Colon (tissue), 2 donors: ENCODE results near the gene CERS6.

Experiments used
- FAIRE-seq: peaks from 2 replicates; lab custom pipeline; 2012; peaks lifted over from hg19 to GRCh38; lab: Jason Lieb, UNC
- donor health status: control.
- donor health status: control.

The CERS6 gene

DNA sequence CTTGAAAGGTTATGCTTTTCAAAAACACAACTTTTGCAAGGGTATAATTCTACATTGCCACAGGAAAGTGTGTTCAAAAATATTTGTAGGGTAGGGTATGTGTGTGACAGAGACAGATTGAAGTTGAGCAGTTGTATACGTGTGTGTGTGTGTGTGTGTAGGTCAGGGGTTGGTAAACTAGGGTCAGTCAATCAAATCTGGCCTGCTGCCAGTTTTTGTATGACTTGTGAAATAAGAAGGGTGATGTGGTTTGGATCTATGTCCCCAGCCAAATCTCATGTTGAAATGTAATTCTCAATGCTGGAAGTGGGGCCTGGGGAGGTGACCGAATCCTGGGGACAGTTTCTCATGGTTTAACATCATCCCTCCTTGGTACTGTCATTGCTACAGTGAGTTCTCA is 148.2 kb downstream of the CERS6 start:
- no peak for FAIRE-seq

DNA sequence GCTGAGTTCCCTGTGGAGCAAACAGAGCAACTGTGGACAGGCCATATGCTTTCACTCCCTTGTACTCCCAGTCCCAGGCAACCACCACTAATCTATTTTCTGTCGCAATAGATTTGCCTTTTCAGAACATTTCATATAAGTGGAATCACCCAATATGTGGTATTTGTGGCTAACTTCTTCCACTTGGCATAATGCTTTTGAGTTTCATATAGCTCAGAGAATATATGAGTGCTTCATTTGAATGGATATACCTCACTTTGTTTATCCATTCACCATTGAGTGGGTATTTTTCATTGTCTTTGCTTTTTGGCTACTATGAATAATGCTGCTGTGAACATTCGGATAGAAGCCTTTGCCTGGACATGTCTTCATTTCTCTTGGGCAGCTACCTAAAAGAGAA is 151.9 kb downstream of the CERS6 start:
- FAIRE-seq, result no peak

DNA sequence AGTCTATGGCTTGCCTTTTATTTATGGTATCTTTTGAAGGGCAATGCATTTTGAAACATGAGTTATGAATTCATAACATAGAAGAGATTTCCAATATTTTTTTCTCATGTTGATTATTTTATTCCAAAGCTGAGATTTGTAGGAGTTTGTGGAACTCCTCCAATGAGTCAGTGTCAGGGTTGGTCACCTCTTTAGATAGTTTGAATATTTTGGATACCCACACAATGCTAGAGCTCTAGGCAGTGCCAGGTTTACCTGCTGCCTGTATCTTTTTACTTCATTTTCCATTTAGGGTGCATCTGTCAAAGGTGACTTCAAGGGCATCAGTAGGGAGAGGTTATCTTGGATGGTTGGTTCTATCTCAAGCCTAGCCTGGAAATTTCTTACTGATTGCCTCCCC is 152.7 kb downstream of the CERS6 start:
- FAIRE-seq, result no peak

DNA sequence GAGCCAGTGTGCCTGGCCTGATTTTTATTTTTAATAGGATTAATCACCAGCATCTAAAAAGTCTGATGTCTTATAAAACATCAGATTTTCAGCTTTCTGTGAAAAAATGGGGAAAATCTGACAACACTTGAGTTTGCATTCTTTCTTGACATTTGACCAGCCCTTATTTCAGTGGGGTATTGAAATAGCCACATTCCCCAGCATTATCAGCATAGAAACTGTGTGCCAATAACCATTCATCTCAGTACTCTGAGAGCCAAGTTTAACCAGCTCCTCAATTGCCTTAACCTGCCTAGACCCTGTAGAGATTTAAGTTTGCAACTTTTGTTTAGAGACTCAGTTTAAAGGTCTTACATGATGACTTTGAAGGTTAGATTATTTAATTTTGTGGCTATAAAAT is 155.0 kb downstream of the CERS6 start:
- no peak for FAIRE-seq

DNA sequence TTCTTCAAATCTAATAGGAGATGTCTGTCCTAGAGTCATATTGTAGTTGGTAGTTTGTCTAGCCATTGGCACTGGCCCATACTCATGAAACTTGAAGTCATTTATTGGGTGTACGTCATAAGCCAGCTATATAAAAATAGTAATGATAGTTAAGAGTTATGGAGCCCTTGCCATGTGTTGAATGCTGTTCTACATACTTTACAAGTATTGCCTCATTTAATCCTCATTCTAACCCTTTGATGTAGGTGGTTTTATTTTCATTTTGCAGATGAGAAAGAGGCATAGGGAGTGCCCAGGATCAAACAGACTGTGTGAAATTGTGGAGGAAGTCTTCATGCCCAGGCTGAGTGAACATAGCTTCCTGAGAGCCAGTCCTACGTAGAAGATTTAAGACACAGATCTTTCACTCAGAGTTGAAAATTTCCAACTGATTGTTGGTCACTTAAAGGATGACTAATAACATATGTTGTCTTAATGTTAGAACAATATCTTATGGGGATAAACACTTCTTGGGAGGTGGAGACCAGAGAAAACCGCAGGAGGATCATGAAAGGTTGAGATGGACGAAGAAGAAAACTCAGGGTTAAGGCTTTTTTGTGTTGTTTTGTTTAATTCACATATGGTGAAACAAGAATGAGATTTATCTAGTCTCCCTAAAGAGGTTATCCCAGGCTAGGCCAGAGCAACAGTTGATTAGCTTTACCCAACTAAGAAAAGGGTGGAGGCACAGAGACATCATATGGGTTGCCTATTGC is 156.0 kb downstream of the CERS6 start:
- FAIRE-seq, result peak; percentile 65

DNA sequence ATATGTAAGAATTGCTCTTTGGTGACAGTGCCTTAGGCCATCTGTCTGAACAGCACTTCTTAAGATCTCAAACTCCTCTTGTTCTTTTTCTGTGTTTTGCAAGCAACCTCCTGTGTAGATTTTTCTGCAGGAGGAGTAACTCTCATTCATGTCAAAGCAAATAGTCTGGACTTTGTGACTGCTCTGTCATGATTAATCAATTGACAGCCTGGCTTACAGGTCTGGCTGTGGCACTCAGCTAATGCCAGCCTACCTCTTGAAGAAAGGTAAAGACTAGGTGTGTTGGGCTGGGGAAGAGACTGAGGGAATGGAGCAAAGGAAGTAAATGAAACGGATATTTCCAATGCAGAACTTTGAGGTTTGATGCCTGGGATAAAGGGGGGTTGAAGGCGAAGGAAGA is 156.6 kb downstream of the CERS6 start:
- FAIRE-seq, result no peak

DNA sequence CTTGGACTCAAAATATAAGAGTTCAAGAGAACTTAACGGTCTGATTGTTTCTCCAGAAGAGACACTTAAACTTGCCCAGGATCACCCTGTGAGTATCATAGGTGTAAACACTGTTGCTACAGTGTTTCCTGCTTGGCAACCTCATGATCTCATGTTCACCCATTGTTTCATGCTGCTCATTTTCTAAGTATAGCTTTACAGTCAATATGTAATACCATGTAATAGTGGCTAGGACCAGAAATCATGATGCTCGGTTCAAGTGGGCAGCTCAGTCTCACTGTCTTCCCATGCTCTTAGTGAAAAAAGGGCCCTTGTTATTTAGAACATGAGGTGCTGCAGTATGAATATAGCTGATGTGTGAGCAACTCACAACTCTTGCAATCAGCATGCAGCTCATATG is 157.5 kb downstream of the CERS6 start:
- FAIRE-seq, result no peak

DNA sequence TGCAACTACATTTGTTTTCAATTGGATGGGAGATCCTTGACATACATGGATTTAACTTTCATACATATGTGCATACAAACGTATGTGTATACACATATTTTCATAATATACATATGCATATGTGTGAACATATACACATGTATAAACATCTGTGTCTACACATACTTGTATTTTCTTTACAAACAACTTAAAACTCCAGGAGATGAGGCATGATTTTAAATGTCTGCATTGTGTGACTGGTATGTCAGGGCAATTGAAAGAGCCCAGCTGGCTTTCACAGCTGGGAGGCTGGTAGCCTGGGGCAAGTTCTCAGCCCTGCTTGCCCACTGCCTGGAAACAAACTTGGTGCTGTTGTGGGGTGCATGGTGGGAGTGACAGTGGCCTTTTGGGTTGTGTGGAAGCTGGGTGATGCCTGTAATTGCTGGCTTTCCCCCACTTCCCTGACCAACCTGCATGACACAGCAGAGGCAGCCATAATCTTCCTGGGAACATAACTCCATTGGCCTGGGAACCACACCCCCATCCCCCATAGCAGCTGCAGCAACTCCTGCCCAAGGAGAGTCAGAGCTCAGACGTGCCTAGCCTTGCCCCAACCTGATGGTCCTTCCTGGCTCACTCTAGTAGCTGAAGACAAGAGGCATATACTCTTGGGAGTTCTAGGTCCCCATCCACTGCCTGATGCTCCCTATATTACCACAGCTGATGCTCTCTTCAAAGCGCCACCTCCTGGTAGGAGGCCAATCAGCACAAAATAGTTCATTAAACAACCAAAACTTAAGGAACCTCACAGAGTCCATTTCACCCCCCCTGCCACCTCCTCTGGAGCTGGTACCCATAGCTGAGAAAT is 158.3 kb downstream of the CERS6 start:
- FAIRE-seq, result no peak

DNA sequence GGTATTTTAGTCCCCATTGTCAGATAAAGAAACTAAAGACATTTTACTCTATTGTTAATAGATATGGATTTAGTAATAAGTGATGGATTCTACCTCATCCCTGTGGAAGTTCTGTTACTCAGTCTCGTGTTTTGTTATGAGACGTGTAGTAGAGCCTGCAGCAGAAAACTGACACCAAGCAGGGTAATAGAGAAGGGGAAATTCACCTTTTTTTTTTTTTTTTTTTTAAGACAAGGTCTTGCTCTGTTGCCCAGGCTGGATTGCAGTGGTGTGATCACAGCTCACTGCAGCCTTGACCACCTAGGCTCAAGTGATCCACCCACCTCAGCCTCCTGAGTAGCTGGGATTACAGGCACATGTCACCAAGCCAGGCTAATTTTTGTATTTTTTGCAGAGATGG is 164.5 kb downstream of the CERS6 start:
- FAIRE-seq, result no peak

DNA sequence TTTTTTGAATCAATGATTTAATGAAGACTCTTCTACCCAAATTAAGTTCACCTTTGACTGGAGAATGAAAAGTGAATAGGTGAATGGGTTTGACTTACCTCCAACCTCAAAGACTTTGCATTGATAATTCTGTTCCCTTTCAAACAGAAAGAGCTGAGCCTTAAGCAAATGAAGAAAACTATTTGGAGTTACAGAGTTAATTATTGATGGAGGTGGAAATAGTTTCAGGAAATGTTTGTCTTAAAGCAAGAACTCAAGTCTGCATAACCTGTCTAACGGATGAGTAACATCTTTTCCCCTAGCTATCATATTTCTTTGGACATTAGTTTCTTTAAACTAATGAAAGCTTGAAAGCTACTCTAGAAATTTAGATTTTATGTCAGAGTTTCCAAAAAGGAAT is 166.5 kb downstream of the CERS6 start:
- no peak for FAIRE-seq

DNA sequence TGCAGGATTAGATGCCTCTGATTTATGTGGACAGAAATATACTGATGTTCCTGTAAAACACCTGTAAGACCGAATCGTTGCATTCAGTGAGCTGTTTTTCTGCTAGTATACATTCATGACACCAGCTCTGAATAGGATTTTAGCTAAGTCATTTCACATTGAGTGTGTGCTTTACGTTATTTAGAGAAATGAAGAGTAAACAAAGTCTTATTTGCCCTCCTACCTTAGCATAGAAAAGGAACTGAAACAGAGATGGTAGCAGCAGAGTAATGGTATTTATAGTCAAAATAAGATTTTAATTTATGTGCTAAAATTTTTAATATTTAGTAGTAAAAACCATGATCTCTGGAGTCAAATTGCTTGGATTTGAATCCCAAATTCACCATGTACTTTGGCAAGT is 168.0 kb downstream of the CERS6 start:
- no peak for FAIRE-seq

DNA sequence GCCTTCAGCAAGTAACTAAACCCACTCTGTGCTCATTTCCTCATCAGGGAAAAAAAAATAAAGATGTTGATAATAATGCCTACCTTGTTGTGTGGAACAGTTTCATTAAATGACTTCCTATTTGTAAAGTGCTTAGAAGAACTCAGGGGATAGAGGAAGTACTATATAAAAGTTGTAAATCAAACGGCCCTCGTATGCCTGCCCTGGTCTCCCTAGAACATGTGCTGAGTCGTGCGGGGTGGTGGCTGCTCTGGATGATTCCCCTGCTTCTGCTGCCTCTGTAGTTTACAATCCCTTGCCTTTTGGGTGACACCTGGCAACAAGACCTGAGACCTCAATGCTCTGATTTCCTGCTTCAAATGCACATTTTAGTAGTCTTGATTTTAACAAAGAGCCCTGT is 170.0 kb downstream of the CERS6 start:
- no peak for FAIRE-seq

DNA sequence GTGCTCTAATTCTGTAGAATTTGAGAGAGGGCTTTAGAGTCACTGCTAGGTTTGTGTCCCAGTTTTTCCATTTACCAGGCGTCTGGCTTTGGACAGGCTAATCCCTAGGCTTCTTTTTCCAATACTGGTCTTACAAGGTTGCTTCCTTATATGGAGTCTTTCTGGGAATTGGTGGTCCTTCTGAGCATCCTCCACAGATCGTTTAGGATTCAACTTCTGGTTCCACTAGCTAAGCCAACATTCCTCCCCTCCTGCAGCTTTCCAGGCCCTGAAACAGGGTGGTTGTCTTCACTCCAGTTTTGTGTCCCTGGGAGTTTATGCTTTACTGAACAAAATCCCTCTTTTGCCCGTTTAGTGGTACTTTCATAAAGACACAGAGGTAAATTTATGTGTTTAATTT is 170.6 kb downstream of the CERS6 start:
- FAIRE-seq, result no peak

DNA sequence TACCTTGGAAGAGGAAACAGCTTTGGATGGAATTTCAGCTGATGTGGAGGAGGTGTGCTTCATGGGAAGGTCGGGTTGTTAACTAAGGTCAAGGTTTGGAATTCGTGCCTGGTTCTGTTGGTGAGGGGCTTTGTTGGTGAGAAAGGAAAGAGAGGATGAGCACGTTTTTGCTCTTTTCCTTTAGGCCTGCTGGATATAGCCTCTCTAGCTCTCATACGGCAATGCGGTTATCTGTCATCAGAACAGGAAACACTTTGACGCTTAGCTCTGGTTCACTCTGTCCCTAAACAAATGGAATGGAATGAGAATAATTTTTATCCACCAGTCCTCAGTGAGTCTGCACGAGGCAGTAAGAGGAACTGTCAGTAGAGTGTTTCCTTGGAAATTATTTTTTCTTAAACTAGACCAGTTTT is 176.6 kb downstream of the CERS6 start:
- no peak for FAIRE-seq

DNA sequence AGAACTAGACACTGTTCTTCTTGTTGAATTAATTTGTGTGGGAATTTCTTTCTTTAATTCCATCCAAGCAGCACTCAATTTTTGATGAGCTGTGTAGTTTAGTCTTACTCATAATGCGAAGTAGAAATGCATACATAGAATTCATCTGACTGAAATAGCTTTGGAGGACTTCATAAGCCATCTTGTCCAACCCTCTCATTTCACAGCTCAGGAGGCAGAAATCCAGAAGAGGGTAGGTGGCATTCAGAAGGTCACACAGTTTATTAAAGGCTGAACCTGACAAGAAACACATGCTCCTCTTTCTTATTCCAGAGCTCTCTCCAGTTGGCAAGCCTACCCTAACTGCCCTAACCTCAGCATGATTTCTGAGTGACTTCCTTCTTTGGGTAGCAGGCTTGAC is 177.1 kb downstream of the CERS6 start:
- FAIRE-seq, result no peak

DNA sequence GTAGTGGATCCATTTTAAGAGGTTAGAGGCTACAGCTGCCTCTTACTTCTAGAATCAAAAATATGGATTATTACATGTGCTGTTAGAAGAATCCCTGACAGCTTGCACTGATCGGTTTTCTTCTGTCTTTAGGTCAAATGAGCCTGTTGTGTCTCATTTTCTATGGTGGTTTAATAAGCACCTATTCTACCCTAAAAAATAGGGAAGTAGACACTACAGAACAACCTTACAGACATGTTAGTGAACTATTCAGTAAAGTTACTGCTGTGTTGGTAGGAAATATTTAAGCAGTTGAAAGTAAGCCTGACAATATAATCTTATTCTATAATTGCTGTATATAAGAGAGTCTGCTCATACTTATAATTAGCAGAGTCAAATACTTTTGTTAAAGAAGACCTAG is 177.8 kb downstream of the CERS6 start:
- FAIRE-seq, result no peak

DNA sequence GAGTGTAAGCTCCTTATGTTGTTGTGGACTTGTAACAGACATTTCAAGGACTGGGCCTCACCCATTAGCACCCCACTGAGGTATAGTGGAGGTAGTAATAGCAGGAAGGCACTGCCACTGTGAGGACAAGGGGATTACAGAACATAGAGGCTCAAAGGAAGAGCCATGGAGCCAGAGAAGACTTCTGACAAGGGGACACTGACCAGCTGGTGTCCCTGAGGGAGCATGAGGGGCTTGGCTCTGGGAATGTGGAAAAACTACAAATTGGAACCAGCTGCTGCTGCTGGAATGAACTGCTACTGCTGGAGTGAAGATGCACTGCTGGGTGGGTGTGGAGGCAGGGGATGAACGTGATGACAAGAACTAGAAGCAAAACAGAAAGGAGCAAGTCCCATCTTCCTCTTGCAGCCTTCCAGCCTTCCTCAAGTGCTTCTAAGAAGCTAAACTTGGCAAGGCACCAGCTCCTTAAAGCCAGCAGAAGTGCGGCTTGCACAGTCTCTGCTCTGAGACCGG is 179.0 kb downstream of the CERS6 start:
- no peak for FAIRE-seq

DNA sequence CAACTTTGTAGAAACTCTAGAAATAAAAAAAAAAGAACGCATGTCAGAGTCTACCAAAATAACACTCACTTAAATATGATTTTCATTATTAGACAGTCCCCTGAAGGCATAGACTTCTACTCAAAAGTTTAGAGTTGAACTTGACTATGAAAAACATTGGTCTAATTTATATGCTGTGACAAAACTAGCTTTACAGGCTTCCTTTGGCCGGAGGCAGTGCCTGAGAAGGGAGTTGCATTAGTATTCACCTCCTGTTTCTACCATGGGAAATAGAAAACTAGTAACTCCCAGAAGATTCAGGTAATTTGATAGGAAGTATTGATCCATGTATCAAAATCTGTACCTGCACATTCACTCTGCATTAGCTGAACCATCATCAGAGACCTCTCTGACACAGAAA is 182.9 kb downstream of the CERS6 start:
- no peak for FAIRE-seq

DNA sequence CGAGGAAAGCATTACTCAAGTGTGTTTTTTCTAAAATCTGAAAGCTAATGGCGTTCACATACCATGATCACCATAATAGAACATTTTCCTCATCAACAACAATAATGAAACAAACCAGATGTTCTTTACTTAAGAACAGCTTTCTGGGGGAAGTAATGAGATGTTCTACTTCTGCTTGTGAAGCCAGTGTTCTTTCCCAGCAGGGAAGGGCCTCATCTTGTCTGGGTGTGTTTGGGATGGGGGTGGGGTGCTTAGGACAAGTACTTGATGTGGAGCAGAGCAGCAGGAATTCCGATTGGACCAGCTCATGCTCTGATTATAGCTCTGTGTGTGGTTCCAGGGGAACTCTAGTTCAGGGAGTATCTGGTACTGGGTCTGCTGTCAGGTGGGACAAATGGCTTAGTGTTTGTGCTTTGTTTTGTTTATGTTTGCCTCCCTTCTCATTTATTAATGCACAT is 183.4 kb downstream of the CERS6 start:
- FAIRE-seq, result no peak

DNA sequence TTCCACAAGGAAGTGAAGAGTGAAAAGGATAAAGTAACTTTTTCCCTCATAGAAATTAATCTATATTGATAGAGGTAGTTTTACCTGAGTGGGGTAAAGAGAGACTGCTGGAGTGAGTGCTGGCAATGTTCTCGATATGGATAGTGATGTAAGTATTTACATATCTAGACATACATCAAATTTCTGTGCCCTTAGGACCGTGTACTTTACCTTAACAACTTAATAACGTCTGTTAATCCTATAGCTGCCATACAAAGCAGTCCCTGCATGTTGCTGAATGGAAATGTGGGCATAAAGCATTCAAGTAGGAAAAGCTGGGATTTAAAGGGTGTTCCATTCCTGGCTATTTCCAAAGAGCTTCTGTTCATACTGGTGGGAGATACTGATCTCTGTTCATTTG is 184.0 kb downstream of the CERS6 start:
- no peak for FAIRE-seq

DNA sequence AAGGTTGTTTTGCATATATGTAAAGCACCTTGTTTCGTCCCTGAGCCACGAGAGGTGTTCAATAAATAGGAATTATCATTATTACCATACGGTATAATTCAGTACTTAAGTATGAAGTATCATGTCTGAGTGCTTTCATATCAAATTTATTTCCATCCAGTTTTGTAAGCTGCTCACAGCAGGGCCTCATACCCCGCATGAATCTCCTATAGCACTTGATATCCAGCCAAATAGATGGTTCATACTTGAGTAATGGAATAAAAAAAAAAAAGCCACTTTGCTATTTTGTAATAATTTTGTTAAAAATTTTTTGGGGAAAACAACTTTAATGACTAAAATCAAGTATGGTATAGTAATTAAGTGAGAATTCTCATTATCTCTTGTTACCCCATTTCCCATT is 185.6 kb downstream of the CERS6 start:
- FAIRE-seq, result no peak

DNA sequence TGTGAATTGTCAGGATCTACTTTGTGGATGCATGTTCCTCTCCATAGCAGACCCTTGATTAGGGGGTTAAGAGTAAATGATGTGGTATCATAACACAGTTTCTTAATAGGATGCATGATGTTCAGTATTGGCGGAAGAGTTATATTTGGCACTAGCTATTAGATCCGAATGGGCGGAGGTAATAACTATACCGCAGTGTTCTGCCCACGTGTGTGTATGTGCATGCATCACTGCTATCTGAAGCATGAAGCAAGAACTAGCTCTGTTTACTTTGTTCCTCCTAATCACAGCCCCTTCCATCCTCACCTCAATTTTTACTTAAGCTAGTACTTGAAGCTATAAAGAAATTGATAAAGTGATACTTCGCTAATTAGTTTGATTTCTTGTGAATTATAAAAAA is 186.8 kb downstream of the CERS6 start:
- FAIRE-seq, result no peak

DNA sequence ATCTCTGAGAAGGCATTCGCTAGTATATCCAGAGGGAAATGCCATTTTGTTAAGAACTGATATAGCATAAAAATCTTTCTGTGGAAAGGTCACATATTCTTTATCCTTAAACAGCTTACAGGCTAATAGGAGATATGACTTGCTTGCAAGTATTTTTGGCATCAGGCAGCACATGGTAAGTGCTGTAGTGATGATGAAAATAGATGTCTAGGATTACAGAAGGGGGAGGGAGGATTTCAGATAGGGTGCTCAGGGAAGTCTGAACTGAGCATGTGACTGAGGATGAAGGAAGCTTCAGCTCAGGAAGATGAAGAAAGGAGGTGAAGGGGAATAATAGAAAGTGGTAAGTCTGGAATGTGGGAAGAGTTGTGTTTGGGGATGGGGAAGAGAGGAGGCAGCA is 187.9 kb downstream of the CERS6 start:
- no peak for FAIRE-seq
